AG04450 (cell line): Measurements from ENCODE around the gene TMEM184C. TPM values are rescaled to one million over a fixed set of nuclear protein-coding genes. Genes with fewer than 3 reads are reported as not detected.

ENCODE experiments used
- CTCF ChIA-PET: fragments of 300-600, 350-600 bp; formaldehyde crosslinking; extraction: SDS; loops from one replicate; lab custom pipeline; 2022; ENCODE audit warnings: antibody characterized with exemption, inconsistent platforms; lab: Charles Lee
- POLR2A ChIA-PET: fragments of 350-600 bp; formaldehyde crosslinking; extraction: SDS; loops from one replicate; lab custom pipeline; 2021; ENCODE audit warnings: antibody characterized with exemption, inconsistent platforms; lab: Yijun Ruan, JAX
- DNase-seq: peaks from one replicate; pipeline ENCODE4 v3.0.0-alpha.2; 2011; ENCODE audit warnings: low read depth, low spot score
- H3K27ac ChIP-seq: one replicate; pipeline ENCODE4 v1.5.1; 2012; ENCODE audit warnings: low read depth, low read length, control low read depth
- H3K27me3 ChIP-seq: one replicate; pipeline ENCODE4 v1.6.0; 2012; ENCODE audit warnings: low read length; ENCODE audit not compliant: control insufficient read depth, insufficient read depth
- H3K4me3 ChIP-seq: 2 replicates; pipeline ENCODE4 v1.5.1; 2011; ENCODE audit warnings: mild to moderate bottlenecking, low read depth, low read length, control low read depth
- H3K9me3 ChIP-seq: 2 replicates; pipeline ENCODE4 v1.5.1; 2012; ENCODE audit warnings: low read length; ENCODE audit not compliant: control insufficient read depth, insufficient read depth
- polyA plus RNA-seq: library from polyadenylated mRNA; depleted of rRNA; stranded (reverse); fragments of >200 nt; gene quantifications from 2 replicates; pipeline ENCODE4 v1.2.3, GENCODE V29; 2011
- TF ChIP-seq, protein P1 (sequence below): IDR thresholded peaks from 2 replicates; pipeline ENCODE4 v1.5.1; 2011; ENCODE audit warnings: low read depth, low read length, control low read depth, inconsistent platforms

TMEM184C gene
- polyA plus RNA-seq, 1 experiment: 40.6 TPM

DNA sequence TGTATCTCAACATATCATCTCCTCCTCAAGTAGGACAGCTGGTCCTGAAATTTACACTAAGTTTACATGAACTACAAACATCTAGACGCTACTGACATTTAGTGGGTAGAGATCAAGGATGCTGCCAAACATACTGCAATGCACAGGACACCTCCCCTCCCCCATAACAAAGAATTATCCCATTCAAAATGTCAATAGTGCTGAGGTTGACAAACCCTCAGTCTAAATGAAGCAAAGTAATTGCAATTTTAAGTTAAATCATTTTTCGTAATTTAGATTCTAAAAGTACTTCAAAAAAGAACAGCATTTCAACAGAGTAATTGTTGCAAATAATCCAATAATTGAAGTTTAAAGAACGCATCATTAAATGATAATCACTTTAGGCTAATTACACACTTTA, 65.6 kb downstream of the TMEM184C start:
- H3K27ac ChIP-seq: no peak overlapping the region
- ChIA-PET POLR2A (interaction anchor here (1.2 to 1.8 kb wide), 4 partner anchors 49 to 185 kb away, joined by 3 to 8 read pairs (median 3); partner anchors contain the start of genes ARHGAP10 and TMEM184C), CTCF (interaction anchor here (0.5 to 9.5 kb wide), 4 partner anchors 17 to 196 kb away, joined by 3 to 113 read pairs (median 8); no protein-coding TSS in a partner anchor)
- TF ChIP-seq, protein P1, sequence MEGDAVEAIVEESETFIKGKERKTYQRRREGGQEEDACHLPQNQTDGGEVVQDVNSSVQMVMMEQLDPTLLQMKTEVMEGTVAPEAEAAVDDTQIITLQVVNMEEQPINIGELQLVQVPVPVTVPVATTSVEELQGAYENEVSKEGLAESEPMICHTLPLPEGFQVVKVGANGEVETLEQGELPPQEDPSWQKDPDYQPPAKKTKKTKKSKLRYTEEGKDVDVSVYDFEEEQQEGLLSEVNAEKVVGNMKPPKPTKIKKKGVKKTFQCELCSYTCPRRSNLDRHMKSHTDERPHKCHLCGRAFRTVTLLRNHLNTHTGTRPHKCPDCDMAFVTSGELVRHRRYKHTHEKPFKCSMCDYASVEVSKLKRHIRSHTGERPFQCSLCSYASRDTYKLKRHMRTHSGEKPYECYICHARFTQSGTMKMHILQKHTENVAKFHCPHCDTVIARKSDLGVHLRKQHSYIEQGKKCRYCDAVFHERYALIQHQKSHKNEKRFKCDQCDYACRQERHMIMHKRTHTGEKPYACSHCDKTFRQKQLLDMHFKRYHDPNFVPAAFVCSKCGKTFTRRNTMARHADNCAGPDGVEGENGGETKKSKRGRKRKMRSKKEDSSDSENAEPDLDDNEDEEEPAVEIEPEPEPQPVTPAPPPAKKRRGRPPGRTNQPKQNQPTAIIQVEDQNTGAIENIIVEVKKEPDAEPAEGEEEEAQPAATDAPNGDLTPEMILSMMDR: no peak
- peak overlapping the region; percentile 87 for H3K4me3 ChIP-seq
- no peak for DNase-seq
- no peaks in the 10 kb centered on the region for H3K27me3 ChIP-seq
- peaks cover 5% of the 10 kb centered on the region; the same call in 1 of the 2 replicates for H3K9me3 ChIP-seq

DNA sequence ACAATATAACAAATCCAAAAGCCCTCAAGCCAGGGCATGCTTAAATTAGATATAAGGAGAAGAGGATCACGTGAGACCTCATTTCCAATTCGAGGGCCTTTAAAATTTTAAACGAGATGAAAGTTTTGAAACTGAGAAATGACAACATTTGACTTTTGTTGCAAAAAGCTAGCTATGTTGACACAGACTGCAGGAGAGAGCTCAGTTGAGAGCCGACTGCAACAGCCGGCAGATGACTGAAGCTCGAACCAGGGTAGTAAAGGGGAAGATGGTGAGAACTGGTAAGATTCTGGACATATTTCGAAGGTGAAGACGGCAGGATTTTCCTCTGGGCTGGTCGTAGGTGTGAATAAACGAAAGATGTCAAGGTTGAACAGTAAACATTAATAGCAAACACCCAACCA, 66.0 kb downstream of the TMEM184C start:
- CTCF ChIA-PET: interaction anchor here (0.5 to 9.5 kb wide), 4 partner anchors 17 to 586 kb away, joined by 3 to 113 read pairs (median 8); no protein-coding TSS in a partner anchor
- Histone ChIP-seq H3K27me3 (no peaks in the 10 kb centered on the region), H3K9me3 (peaks cover 5% of the 10 kb centered on the region; the same call in 1 of the 2 replicates), H3K4me3 (peak overlapping the region; percentile 87), H3K27ac (peak overlapping the region; percentile 87)
- TF ChIP-seq, protein P1: no peak
- no peak for DNase-seq
- POLR2A ChIA-PET: interaction anchor here (1.2 to 1.8 kb wide), 4 partner anchors 49 to 184 kb away, joined by 3 to 8 read pairs (median 3); partner anchors contain the start of genes ARHGAP10 and TMEM184C

DNA sequence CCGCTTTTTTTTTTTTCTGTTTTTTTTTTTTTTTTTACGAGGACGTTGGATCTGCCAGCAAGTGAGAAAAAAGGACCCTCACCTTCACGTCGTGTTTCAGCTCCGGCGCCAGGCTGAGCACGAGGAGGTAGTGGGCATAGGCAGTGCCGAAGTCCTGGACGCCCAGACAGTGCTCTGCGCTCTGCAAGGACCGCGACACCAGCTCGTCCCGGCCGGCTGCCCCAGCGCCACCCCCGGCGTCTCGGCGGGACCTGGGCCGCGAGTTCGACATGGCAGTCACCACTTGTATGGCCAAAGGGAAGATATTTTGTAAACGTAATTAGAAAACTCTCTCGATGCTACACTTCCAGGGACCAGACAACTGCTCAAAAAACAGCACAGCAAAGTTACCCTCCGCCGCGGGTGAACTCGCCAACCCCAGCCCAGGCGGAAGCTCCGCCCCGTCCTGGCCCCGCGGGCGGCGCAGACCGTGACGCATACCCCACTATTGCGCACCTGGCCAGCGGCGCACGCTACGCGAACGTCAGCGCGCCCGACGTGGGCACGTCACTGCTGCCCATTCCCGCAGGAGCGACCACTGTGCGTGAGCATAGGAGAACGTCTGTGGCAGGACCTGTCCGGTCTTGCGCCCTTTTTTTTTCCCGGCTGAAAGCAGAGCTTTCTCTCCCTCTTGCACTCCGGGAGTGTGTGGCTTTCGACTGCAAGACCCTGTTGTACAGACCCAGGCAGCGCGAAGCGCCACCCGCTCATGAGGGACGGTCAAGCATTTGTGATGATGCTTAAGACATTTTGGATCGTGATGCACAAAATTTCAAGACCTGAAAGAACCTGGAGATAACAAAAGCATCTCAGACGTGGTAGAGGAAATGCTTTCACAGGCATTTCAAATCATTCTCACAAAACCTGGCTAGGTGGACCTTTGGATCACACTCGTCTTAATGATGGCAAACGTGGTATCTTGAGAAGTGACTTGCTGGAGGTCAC, 66.8 kb downstream of the TMEM184C start, which contains the start of gene PRMT9:
Gene PRMT9, minus strand, starts transcription at position 447 of the 984 bp plus-strand sequence. Its CDS starts 176 bp downstream, at position 271.
- TF ChIP-seq, protein P1: no peak
- POLR2A ChIA-PET: interaction anchor here (0.6 to 1.8 kb wide), 8 partner anchors 29 to 183 kb away, joined by 3 to 8 read pairs (median 4); partner anchors contain the start of genes ARHGAP10 and TMEM184C
- H3K4me3 ChIP-seq: peak within 1 kb of the TSS; percentile 87
- CTCF ChIA-PET: interaction anchor here (1.5 to 9.5 kb wide), 3 partner anchors 24 to 587 kb away, joined by 3 to 113 read pairs (median 14); no protein-coding TSS in a partner anchor
- no peaks in the 10 kb centered on the region for H3K27me3 ChIP-seq
- peak within 1 kb of the TSS; percentile 87 for H3K27ac ChIP-seq
- H3K9me3 ChIP-seq: peaks cover 4% of the 10 kb centered on the region; the same call in 1 of the 2 replicates
- peak; percentile 80 for DNase-seq

DNA sequence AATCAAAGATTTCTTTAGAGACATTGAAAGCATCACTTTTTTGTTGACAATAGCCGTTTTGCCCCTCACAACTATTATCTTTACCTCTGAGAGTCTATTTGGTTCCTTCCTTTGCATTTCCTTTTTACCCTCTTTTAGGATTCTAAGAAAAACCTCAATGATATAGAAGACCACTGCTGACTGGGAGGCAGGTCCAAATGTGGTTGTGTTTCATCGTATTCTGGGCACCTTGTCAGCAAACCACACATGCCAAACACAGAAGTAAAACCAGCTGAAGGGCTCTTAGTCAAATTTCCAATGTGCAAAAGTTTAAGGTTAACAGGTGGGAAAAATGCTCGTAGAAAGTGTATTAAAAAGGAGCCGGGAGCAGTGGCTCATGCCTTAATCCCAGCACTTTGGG, 71.9 kb downstream of the TMEM184C start:
- DNase-seq: no peak

More for the DNA sequence above, 71.9 kb downstream of the TMEM184C start:
- no peak overlapping the region for H3K27ac ChIP-seq
- H3K27me3 ChIP-seq: peaks cover 4% of the 10 kb centered on the region
- no peaks in the 10 kb centered on the region for H3K9me3 ChIP-seq
- ChIA-PET POLR2A (no interaction called here), CTCF (interaction anchor here (2.6 kb wide), 1 partner anchor 178 kb away, joined by 17 read pairs; no protein-coding TSS in a partner anchor)
- no peak overlapping the region for H3K4me3 ChIP-seq
- TF ChIP-seq, protein P1: no peak
